Vagina (tissue), 2 donors: ENCODE results near the gene DPP4. TPM values are rescaled to one million over a fixed set of nuclear protein-coding genes. Genes with fewer than 3 reads are reported as not detected.

Experiments used
- DNase-seq, 2 donors: peaks; one replicate each; pipeline ENCODE4 v3.0.0-alpha.2; 2017; ENCODE audit errors: extremely low spot score in 2 of 2
- H3K27ac ChIP-seq: fragments of 200-600 bp; sonication (generic); one replicate; pipeline ENCODE4 v1.5.1; 2019
- H3K27me3 ChIP-seq: fragments of 200-600 bp; sonication (generic); one replicate; pipeline ENCODE4 v1.5.1; 2019
- H3K36me3 ChIP-seq, 2 donors: fragments of 200-600 bp; sonication (generic); one replicate each; pipeline ENCODE4 v1.5.1; 2017 to 2019
- H3K4me1 ChIP-seq: fragments of 200-600 bp; sonication (generic); one replicate; pipeline ENCODE4 v1.5.1; 2019
- H3K4me3 ChIP-seq, 2 donors: fragments of 200-600 bp; sonication (generic); 1 replicate in 1 of 2; 2 replicates in 1 of 2; pipeline ENCODE4 v1.5.1; 2016 to 2019
- H3K9me3 ChIP-seq: fragments of 200-600 bp; sonication (generic); one replicate; pipeline ENCODE4 v1.5.1; 2019
- CTCF ChIP-seq, 3 experiments: fragments of 450-650 bp in 2 of 3; fragments of 200-600 bp in 1 of 3; sonication (generic) in 1 of 3; IDR thresholded peaks; one replicate each; pipeline ENCODE4 v1.5.1; 2017 to 2019; ENCODE audit warnings: antibody characterized with exemption in 3 of 3, mild to moderate bottlenecking in 2 of 3, moderate library complexity in 2 of 3
- POLR2A ChIP-seq, 2 donors: fragments of 450-650 bp; IDR thresholded peaks; one replicate each; pipeline ENCODE4 v1.6.1; 2017; ENCODE audit warnings: antibody characterized with exemption in 2 of 2, mild to moderate bottlenecking in 2 of 2, moderate library complexity in 2 of 2
- POLR2AphosphoS5 ChIP-seq, 2 donors: sonication (generic); formaldehyde crosslinking; IDR thresholded peaks; one replicate each; pipeline ENCODE4 v1.9.0; 2017; ENCODE audit warnings: antibody characterized with exemption in 2 of 2, mild to moderate bottlenecking in 2 of 2, low read depth in 1 of 2; ENCODE audit not compliant: insufficient read depth in 1 of 2
- intact Hi-C: fragments of 100-400 bp; cut with DNase I; formaldehyde crosslinking; loops from one replicate; pipeline ENCODE4 v1.15.1; 2023
- total RNA-seq: library from RNA; depleted of rRNA; stranded (reverse); fragments of >200 nt; gene quantifications from one replicate; pipeline ENCODE4 v1.2.3, GENCODE V29; 2016

DPP4 gene
- total RNA-seq, 1 donor from 2014 or later, result 15.5 TPM

DNA sequence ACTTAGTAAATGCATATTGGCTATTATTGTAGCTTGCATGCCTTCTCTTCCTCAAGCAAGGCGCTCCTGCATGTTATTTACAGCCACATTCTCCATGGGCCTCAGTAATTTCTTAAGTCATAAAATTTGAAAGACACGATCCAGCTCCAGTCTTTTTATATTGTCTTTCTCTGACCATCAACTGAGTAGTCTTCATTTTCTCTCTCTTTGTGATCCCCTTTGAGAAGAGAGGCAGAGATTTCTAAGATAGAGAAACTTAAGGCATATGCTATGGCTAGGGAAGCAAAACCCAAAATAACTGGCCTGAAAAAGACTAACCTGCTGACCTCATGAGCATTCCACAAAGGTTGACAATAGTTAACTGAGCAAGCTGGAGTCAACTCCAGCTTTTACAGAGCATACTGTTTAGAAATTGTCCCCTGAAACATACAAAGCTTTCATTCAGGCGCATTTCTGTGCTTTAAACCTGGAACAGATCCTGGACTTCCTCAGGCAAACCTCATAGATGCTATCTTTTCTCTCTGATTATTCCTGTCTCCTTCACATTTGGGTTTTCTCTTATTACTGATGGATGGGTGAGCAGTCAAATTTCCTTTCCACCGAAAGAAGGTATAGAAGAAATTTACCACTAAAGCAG lies 4.6 kb downstream of the DPP4 start:
- Histone ChIP-seq H3K4me1 (peaks cover 4% of the 10 kb centered on the region), H3K27ac (no peak overlapping the region), H3K9me3 (no peaks in the 10 kb centered on the region), H3K27me3 (no peaks in the 10 kb centered on the region), H3K36me3 (no peaks in the 10 kb centered on the region), H3K4me3 (no peak overlapping the region)
- intact Hi-C loops, result no loop called here
- no peak for TF ChIP-seq CTCF (IDR thresholded peaks at IDR 0.05)
- TF ChIP-seq POLR2A (IDR thresholded peaks at IDR 0.05), result no peak
- TF ChIP-seq POLR2AphosphoS5 (IDR thresholded peaks at IDR 0.05; ENCODE audit: insufficient read depth in 1 of 2, low read depth in 1 of 2), result no peak
- DNase-seq, result no peak

DNA sequence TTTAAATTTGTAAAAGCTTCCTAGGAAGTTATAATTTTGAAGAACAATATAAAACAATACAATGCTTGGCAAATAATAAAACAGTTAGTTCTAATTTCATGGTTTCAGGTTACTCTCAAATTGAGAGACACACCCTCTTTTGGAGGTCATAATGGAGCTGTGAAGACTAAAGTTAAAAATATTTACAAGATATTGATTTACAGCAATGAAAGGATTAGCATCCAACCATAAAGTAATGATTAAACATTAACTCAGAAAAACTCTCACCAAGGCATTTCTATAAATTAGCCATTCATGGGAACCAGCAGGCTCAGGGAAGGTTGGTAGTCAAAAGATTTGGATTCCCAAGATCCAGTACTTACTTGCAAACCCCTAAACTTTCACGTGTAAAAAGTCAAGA lies 6.4 kb downstream of the DPP4 start:
- TF ChIP-seq CTCF (IDR thresholded peaks at IDR 0.05) (no peak), POLR2AphosphoS5 (IDR thresholded peaks at IDR 0.05; ENCODE audit: insufficient read depth in 1 of 2, low read depth in 1 of 2) (no peak), POLR2A (IDR thresholded peaks at IDR 0.05) (no peak)
- intact Hi-C loops, result no loop called here
- DNase-seq, result no peak

DNA sequence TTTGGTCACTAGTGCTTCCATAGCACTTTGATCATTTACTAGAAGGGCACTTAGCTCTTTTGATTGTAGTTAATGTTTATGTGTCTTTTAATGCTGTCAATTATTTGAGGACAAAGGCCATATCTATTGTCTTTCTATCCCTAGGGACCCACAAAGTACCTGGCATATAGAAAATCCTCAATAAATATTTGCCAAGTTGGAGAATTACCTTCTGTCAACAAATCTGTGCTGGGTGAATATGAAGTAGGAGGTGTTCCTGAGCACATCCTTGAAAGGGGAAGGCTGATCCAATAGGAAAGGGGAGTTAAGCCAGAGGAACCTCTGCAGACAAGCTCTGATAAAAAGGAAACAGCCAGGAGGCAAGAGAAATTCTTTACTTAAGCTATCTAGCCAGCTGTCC lies 8.2 kb downstream of the DPP4 start:
- Histone ChIP-seq H3K27ac (no peak overlapping the region), H3K9me3 (no peaks in the 10 kb centered on the region), H3K27me3 (no peaks in the 10 kb centered on the region), H3K36me3 (no peaks in the 10 kb centered on the region), H3K4me1 (no peaks in the 10 kb centered on the region), H3K4me3 (no peak overlapping the region)
- DNase-seq, result no peak
- no peak for TF ChIP-seq POLR2AphosphoS5 (IDR thresholded peaks at IDR 0.05; ENCODE audit: insufficient read depth in 1 of 2, low read depth in 1 of 2)
- no peak for TF ChIP-seq CTCF (IDR thresholded peaks at IDR 0.05)
- TF ChIP-seq POLR2A (IDR thresholded peaks at IDR 0.05), result no peak
- intact Hi-C loops, result no loop called here

More for the DNA sequence above, 6.4 kb downstream of the DPP4 start:
- no peaks in the 10 kb centered on the region for H3K36me3 ChIP-seq
- H3K27ac ChIP-seq, result no peak overlapping the region
- H3K4me1 ChIP-seq, result peaks cover 4% of the 10 kb centered on the region
- no peak overlapping the region for H3K4me3 ChIP-seq
- no peaks in the 10 kb centered on the region for H3K27me3 ChIP-seq
- no peaks in the 10 kb centered on the region for H3K9me3 ChIP-seq

GRCh38 chr2:162063899-162064298 lies 10.1 kb downstream of the DPP4 start:
- Histone ChIP-seq H3K27ac (no peak overlapping the region), H3K4me1 (no peaks in the 10 kb centered on the region), H3K9me3 (no peaks in the 10 kb centered on the region), H3K36me3 (no peaks in the 10 kb centered on the region), H3K27me3 (no peaks in the 10 kb centered on the region), H3K4me3 (no peak overlapping the region)
- intact Hi-C loops, result no loop called here
- no peak for DNase-seq
- TF ChIP-seq POLR2AphosphoS5 (IDR thresholded peaks at IDR 0.05; ENCODE audit: insufficient read depth in 1 of 2, low read depth in 1 of 2) (no peak), CTCF (IDR thresholded peaks at IDR 0.05) (no peak), POLR2A (IDR thresholded peaks at IDR 0.05) (no peak)

DNA sequence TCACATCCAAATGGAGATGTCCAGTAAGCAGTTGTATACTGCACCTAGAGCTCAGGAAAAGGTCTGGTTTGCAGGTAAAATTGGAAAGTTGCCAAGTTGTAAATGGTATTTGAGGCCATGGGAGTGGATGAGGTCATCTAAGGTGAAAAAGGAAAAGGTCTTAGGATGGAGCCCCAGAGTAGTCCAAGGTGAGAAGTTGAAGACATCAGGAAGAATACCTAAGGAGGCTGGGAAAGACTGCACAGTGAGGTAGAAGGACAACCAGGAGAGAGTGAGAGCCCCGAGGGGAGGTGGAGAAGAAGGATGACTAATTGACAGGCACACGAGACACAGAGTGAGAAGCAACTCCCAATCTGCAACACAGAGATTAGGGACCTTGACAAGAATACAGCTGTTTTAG lies 10.7 kb downstream of the DPP4 start:
- Histone ChIP-seq H3K4me1 (no peaks in the 10 kb centered on the region), H3K27me3 (no peaks in the 10 kb centered on the region), H3K36me3 (no peaks in the 10 kb centered on the region), H3K9me3 (no peaks in the 10 kb centered on the region), H3K4me3 (no peak overlapping the region), H3K27ac (no peak overlapping the region)
- no peak for DNase-seq
- no peak for TF ChIP-seq POLR2A (IDR thresholded peaks at IDR 0.05)
- no peak for TF ChIP-seq POLR2AphosphoS5 (IDR thresholded peaks at IDR 0.05; ENCODE audit: insufficient read depth in 1 of 2, low read depth in 1 of 2)
- no peak for TF ChIP-seq CTCF (IDR thresholded peaks at IDR 0.05)
- intact Hi-C loops, result no loop called here
